ENCODE data around the gene KLHL20. TPM values are rescaled to one million over a fixed set of nuclear protein-coding genes. Genes with fewer than 3 reads are reported as not detected.
"Not testable (repeated sequence)": the region's sequence is repeated elsewhere in the genome, so short reads cannot be mapped to it uniquely, and the experiment has no call there.

KLHL20 gene
- total and polyA plus RNA-seq, 2 of the 8 experiments (the other 6 are each of a cell fraction or from before 2014, with no cell fraction given), result 4.9 to 12.3 TPM

- no peak for TF ChIP-seq CHD1 (IDR thresholded peaks at IDR 0.05; ENCODE audit: low read depth, low read length)
- no peak for TF ChIP-seq SP1 (IDR thresholded peaks at IDR 0.05; ENCODE audit: low read depth, low read length)
- no peak for TF ChIP-seq RXRA (IDR thresholded peaks at IDR 0.05; ENCODE audit: insufficient read depth, low read depth, low read length)
- TF ChIP-seq SRF (IDR thresholded peaks at IDR 0.05; ENCODE audit: low read depth, low read length), result no peak
- TF ChIP-seq POU5F1 (IDR thresholded peaks at IDR 0.05; ENCODE audit: low read depth, low read length), result no peak
- TF ChIP-seq KDM4A (IDR thresholded peaks at IDR 0.05; ENCODE audit: low read depth, low read length, severe bottlenecking), result no peak
- no peak for TF ChIP-seq TEAD4 (IDR thresholded peaks at IDR 0.05; ENCODE audit: low read depth, low read length)
- TF ChIP-seq CREB1 (IDR thresholded peaks at IDR 0.05), result no peak
- no peak for TF ChIP-seq JUND (IDR thresholded peaks at IDR 0.05; ENCODE audit: low read length)
- no peak for TF ChIP-seq FOSL1 (IDR thresholded peaks at IDR 0.05; ENCODE audit: insufficient read depth, low read depth, low read length)
- TF ChIP-seq POLR2AphosphoS5 (IDR thresholded peaks at IDR 0.05; ENCODE audit: low read depth, low read length), result no peak
Measured at GRCh38 chr1:173768827-173769226, 54.0 kb downstream of the KLHL20 start (continued).

GRCh38 chr1:173770330-173770729 lies 55.5 kb downstream of the KLHL20 start:
- H3K9me3 ChIP-seq (ENCODE audit: insufficient read depth in 2 of 2, low read depth in 1 of 2, low read length in 1 of 2); H2BK15ac ChIP-seq (ENCODE audit: low read length); H2BK5ac ChIP-seq (ENCODE audit: low read depth, low read length); H3K36me3 ChIP-seq (ENCODE audit: control insufficient read depth in 2 of 4, insufficient read depth in 4 of 4, low read length in 3 of 4); H2AK5ac ChIP-seq (ENCODE audit: low read depth, low read length); POLR2A ChIA-PET (ENCODE audit: partially characterized antibody); H3K4me2 ChIP-seq (ENCODE audit: insufficient read depth in 1 of 2, low read depth in 2 of 2, low read length in 2 of 2); DNase-seq (ENCODE audit: low read depth in 1 of 2, low spot score in 2 of 2); H4K91ac ChIP-seq (replicated peaks; ENCODE audit: insufficient read length, low read length); H3K4me3 ChIP-seq (ENCODE audit: extremely low read depth in 1 of 4, insufficient read depth in 2 of 4, low read depth in 3 of 4, low read length in 4 of 4); H3K4me1 ChIP-seq (replicated peaks in 1 of 4; ENCODE audit: control insufficient read depth in 3 of 4, insufficient read depth in 4 of 4, low read length in 3 of 4); H4K20me1 ChIP-seq (replicated peaks in 1 of 2; ENCODE audit: control insufficient read depth in 1 of 2, insufficient read depth in 2 of 2, low read length in 2 of 2); H3K18ac ChIP-seq (ENCODE audit: extremely low read depth, low read length); H3K79me2 ChIP-seq (ENCODE audit: control insufficient read depth in 1 of 2, insufficient read depth in 2 of 2, low read length in 2 of 2); H2BK12ac ChIP-seq (ENCODE audit: low read depth, low read length); H2BK120ac ChIP-seq (replicated peaks; ENCODE audit: low read depth, low read length); H2BK20ac ChIP-seq (ENCODE audit: low read length); H3K14ac ChIP-seq (ENCODE audit: insufficient read length); FAIRE-seq; H3K9ac ChIP-seq (replicated peaks in 1 of 4; ENCODE audit: extremely low read depth in 1 of 4, low read depth in 3 of 4, low read length in 3 of 4); H3K23me2 ChIP-seq (ENCODE audit: low read depth, low read length); H3K27ac ChIP-seq (ENCODE audit: low read depth, low read length); H2AFZ ChIP-seq (ENCODE audit: low read length); H4K8ac ChIP-seq (ENCODE audit: extremely low read depth, insufficient read depth, low read length); H4K5ac ChIP-seq (ENCODE audit: insufficient read length, low read depth, low read length); H3K56ac ChIP-seq (replicated peaks; ENCODE audit: insufficient read length, low read depth, low read length); H3K79me1 ChIP-seq (ENCODE audit: low read depth, low read length); H3K4ac ChIP-seq (replicated peaks; ENCODE audit: insufficient read length, low read depth, low read length); H3K27me3 ChIP-seq (replicated peaks in 1 of 4; ENCODE audit: control insufficient read depth in 3 of 4, extremely low read depth in 1 of 4, insufficient read depth in 3 of 4, low read length in 3 of 4); H3K23ac ChIP-seq (ENCODE audit: insufficient read length): not testable (repeated sequence)
- 94% methylated on average over 9 of the region's 9 CpGs; no CpG with 5 or more reads in 1 of the 2 experiments for WGBS, 2 experiments (ENCODE audit: extremely low coverage in 1 of 2, insufficient coverage in 1 of 2, insufficient read length in 1 of 2, insufficient replicate concordance in 2 of 2, low coverage in 1 of 2, low lambda C conversion rate in 2 of 2, missing lambda C conversion rate in 1 of 2)
- CTCF ChIA-PET (ENCODE audit: partially characterized antibody), result interaction anchor here (0.6 kb wide), 1 partner anchor 245 kb away, joined by 3 read pairs; no protein-coding TSS in a partner anchor

Data from H1 (cell line).